Neuronal stem cell (in vitro differentiated cells): ENCODE results near the gene MCTP1.

Experiments
- DNase-seq: peaks from one replicate; pipeline ENCODE4 v3.0.0-alpha.2; 2013; ENCODE audit warnings: low spot score
- H2AFZ ChIP-seq: one replicate; pipeline ENCODE4 v1.6.1; 2013; ENCODE audit warnings: mild to moderate bottlenecking, low read length, inconsistent platforms
- H2AK5ac ChIP-seq: 2 replicates; pipeline ENCODE4 v1.6.1; 2013; ENCODE audit warnings: low read depth, mild to moderate bottlenecking, inconsistent platforms, low read length, moderate library complexity, mixed read lengths
- H2BK120ac ChIP-seq: 2 replicates; pipeline ENCODE4 v1.6.1; 2013; ENCODE audit warnings: low read depth, mild to moderate bottlenecking, inconsistent platforms, low read length, moderate library complexity, mixed read lengths
- H2BK12ac ChIP-seq: one replicate; pipeline ENCODE4 v1.6.1; 2013; ENCODE audit warnings: low read length, inconsistent platforms
- H2BK15ac ChIP-seq: 2 replicates; pipeline ENCODE4 v1.6.1; 2013; ENCODE audit warnings: mild to moderate bottlenecking, low read length, inconsistent platforms, mixed read lengths
- H2BK5ac ChIP-seq: one replicate; pipeline ENCODE4 v1.6.1; 2013; ENCODE audit warnings: inconsistent platforms, mild to moderate bottlenecking, low read length, moderate library complexity
- H3K14ac ChIP-seq: one replicate; pipeline ENCODE4 v1.6.1; 2013; ENCODE audit warnings: low read length, inconsistent platforms
- H3K18ac ChIP-seq: 2 replicates; pipeline ENCODE4 v1.6.1; 2013; ENCODE audit warnings: low read length, inconsistent platforms
- H3K23ac ChIP-seq: 2 replicates; pipeline ENCODE4 v1.6.1; 2013; ENCODE audit warnings: low read depth, mild to moderate bottlenecking, mixed read lengths, low read length, inconsistent platforms; ENCODE audit not compliant: poor library complexity
- H3K27ac ChIP-seq: replicated peaks from 3 replicates; pipeline ENCODE4 v1.5.1; 2013; ENCODE audit warnings: low read length, inconsistent platforms
- H3K27me3 ChIP-seq, 3 experiments: 2 replicates each; pipeline ENCODE4 v1.6.1; 2013; ENCODE audit warnings: low read length in 3 of 3, mild to moderate bottlenecking in 2 of 3, inconsistent platforms in 1 of 3, low read depth in 1 of 3, mixed read lengths in 1 of 3, moderate library complexity in 1 of 3; ENCODE audit not compliant: control insufficient read depth in 3 of 3, insufficient read depth in 3 of 3
- H3K36me3 ChIP-seq, 2 donors: replicated peaks in 1 of 2; 2 replicates each; pipeline ENCODE4 v1.6.1; 2013; ENCODE audit warnings: low read length in 2 of 2; ENCODE audit not compliant: control insufficient read depth in 2 of 2, insufficient read depth in 2 of 2
- H3K4ac ChIP-seq: 2 replicates; pipeline ENCODE4 v1.6.1; 2013; ENCODE audit warnings: inconsistent platforms, mild to moderate bottlenecking, low read length, moderate library complexity
- H3K4me1 ChIP-seq, 2 donors: 1 replicate in 1 of 2; 2 replicates in 1 of 2; pipeline ENCODE4 v1.6.1; 2013; ENCODE audit warnings: low read length in 2 of 2, low read depth in 1 of 2; ENCODE audit not compliant: control insufficient read depth in 2 of 2, insufficient read depth in 1 of 2
- H3K4me2 ChIP-seq: one replicate; pipeline ENCODE4 v1.6.1; 2013; ENCODE audit warnings: mild to moderate bottlenecking, low read length, inconsistent platforms; ENCODE audit not compliant: insufficient read depth, poor library complexity, severe bottlenecking
- H3K4me3 ChIP-seq, 2 donors: 2 replicates each; pipeline ENCODE4 v1.5.1; 2013; ENCODE audit warnings: low read length in 2 of 2, mild to moderate bottlenecking in 2 of 2, inconsistent platforms in 1 of 2, moderate library complexity in 1 of 2
- H3K79me1 ChIP-seq: one replicate; pipeline ENCODE4 v1.6.1; 2013; ENCODE audit warnings: low read depth, mild to moderate bottlenecking, inconsistent platforms, low read length, moderate library complexity
- H3K9ac ChIP-seq: one replicate; pipeline ENCODE4 v1.6.1; 2013; ENCODE audit warnings: mild to moderate bottlenecking, low read depth, low read length, inconsistent platforms; ENCODE audit not compliant: poor library complexity
- H3K9me3 ChIP-seq, 2 donors: replicated peaks in 1 of 2; 2 replicates each; pipeline versions ENCODE3 to v1.6.1; 2013; ENCODE audit warnings: low read length in 2 of 2, mild to moderate bottlenecking in 2 of 2, inconsistent platforms in 1 of 2, low read depth in 1 of 2, mixed read lengths in 1 of 2, moderate library complexity in 1 of 2; ENCODE audit not compliant: control insufficient read depth in 2 of 2, insufficient read depth in 1 of 2
- H4K8ac ChIP-seq: one replicate; pipeline ENCODE4 v1.6.1; 2013; ENCODE audit warnings: low read depth, mild to moderate bottlenecking, inconsistent platforms, low read length, moderate library complexity
- H4K91ac ChIP-seq: one replicate; pipeline ENCODE4 v1.6.1; 2013; ENCODE audit warnings: low read length, low read depth, mild to moderate bottlenecking, inconsistent platforms; ENCODE audit not compliant: poor library complexity
- WGBS, 2 donors: extraction: QIAGEN DNeasy Blood & Tissue Kit; methylation state at CpG; one replicate each; pipeline ENCODE4 v1.1.7; 2013; ENCODE audit warnings: missing lambda C conversion rate in 2 of 2, mixed read lengths in 1 of 2; ENCODE audit not compliant: insufficient read length in 2 of 2, insufficient replicate concordance in 1 of 2; ENCODE audit errors: extremely low coverage in 2 of 2; 5-methylcytosine and 5-hydroxymethylcytosine counted together

Gene MCTP1

GRCh38 chr5:94674490-94675382, 610.2 kb downstream of the MCTP1 start:
- H3K27me3 ChIP-seq, result no peaks in the 10 kb centered on the region
- no CpG with 5 or more reads among the region's 1 CpG for WGBS, 2 donors
- no peak overlapping the region for H2AK5ac ChIP-seq
- no peak overlapping the region for H2AFZ ChIP-seq
- no peak overlapping the region for H3K18ac ChIP-seq
- H3K79me1 ChIP-seq, result no peaks in the 10 kb centered on the region
- no peak overlapping the region for H2BK120ac ChIP-seq
- H3K4ac ChIP-seq, result no peak overlapping the region
- no peak overlapping the region for H4K91ac ChIP-seq
- H3K4me1 ChIP-seq, result no peaks in the 10 kb centered on the region
- no peak overlapping the region for H3K4me2 ChIP-seq
- H3K14ac ChIP-seq, result no peak overlapping the region
- no peaks in the 10 kb centered on the region for H3K9me3 ChIP-seq
- H2BK5ac ChIP-seq, result no peak overlapping the region
- no peak for DNase-seq
- no peak overlapping the region for H3K4me3 ChIP-seq
- H2BK15ac ChIP-seq, result no peak overlapping the region
- no peak overlapping the region for H2BK12ac ChIP-seq
- H3K9ac ChIP-seq, result no peak overlapping the region
- no peak overlapping the region for H4K8ac ChIP-seq
- peaks cover 0 to 67% of the 10 kb centered on the region in 2 donors for H3K36me3 ChIP-seq
- no peak overlapping the region for H3K27ac ChIP-seq
- no peak overlapping the region for H3K23ac ChIP-seq

GRCh38 chr5:94672746-94673145, 612.1 kb downstream of the MCTP1 start:
- Histone ChIP-seq H2BK5ac (no peak overlapping the region), H3K27me3 (no peaks in the 10 kb centered on the region), H3K18ac (no peak overlapping the region), H3K23ac (no peak overlapping the region), H4K8ac (no peak overlapping the region), H3K4me3 (no peak overlapping the region), H2AFZ (no peak overlapping the region), H3K79me1 (no peaks in the 10 kb centered on the region), H2BK120ac (no peak overlapping the region), H2BK15ac (no peak overlapping the region), H3K36me3 (peaks cover 0 to 72% of the 10 kb centered on the region in 2 donors), H3K4ac (no peak overlapping the region), H2BK12ac (no peak overlapping the region), H3K4me2 (no peak overlapping the region), H3K27ac (no peak overlapping the region), H3K4me1 (no peaks in the 10 kb centered on the region), H2AK5ac (no peak overlapping the region), H3K9ac (no peak overlapping the region), H3K9me3 (no peaks in the 10 kb centered on the region), H4K91ac (no peak overlapping the region), H3K14ac (no peak overlapping the region)
- DNase-seq, result no peak
- no CpG with 5 or more reads among the region's 1 CpG for WGBS, 2 donors

GRCh38 chr5:94670726-94671125, 614.2 kb downstream of the MCTP1 start:
- no peak overlapping the region for H3K9ac ChIP-seq
- H3K18ac ChIP-seq, result no peak overlapping the region
- no peak overlapping the region for H3K4me2 ChIP-seq
- no peak overlapping the region for H3K4me3 ChIP-seq
- H4K91ac ChIP-seq, result no peak overlapping the region
- H2BK120ac ChIP-seq, result no peak overlapping the region
- H3K27ac ChIP-seq, result no peak overlapping the region
- H3K4me1 ChIP-seq, result no peaks in the 10 kb centered on the region
- H3K36me3 ChIP-seq, result peaks cover 0 to 78% of the 10 kb centered on the region in 2 donors
- no peak overlapping the region for H4K8ac ChIP-seq
- H2BK15ac ChIP-seq, result no peak overlapping the region
- no peak overlapping the region for H2AK5ac ChIP-seq
- H2BK5ac ChIP-seq, result no peak overlapping the region
- no peak for DNase-seq
- no peak overlapping the region for H3K23ac ChIP-seq
- no peak overlapping the region for H2BK12ac ChIP-seq
- H3K79me1 ChIP-seq, result no peaks in the 10 kb centered on the region
- H3K14ac ChIP-seq, result no peak overlapping the region
- H3K9me3 ChIP-seq, result no peaks in the 10 kb centered on the region
- no peak overlapping the region for H3K4ac ChIP-seq
- no peak overlapping the region for H2AFZ ChIP-seq
- H3K27me3 ChIP-seq, result no peaks in the 10 kb centered on the region
- WGBS, 2 donors, result no CpG with 5 or more reads among the region's 1 CpG

- Histone ChIP-seq H2BK15ac (no peak overlapping the region), H3K4me3 (no peak overlapping the region), H2BK120ac (no peak overlapping the region), H3K4ac (no peak overlapping the region), H3K9ac (no peak overlapping the region), H3K4me1 (no peaks in the 10 kb centered on the region), H2AFZ (no peak overlapping the region), H3K27me3 (no peaks in the 10 kb centered on the region), H3K36me3 (peaks cover 0 to 89% of the 10 kb centered on the region in 2 donors), H3K9me3 (no peaks in the 10 kb centered on the region), H2AK5ac (no peak overlapping the region), H3K4me2 (no peak overlapping the region), H3K18ac (no peak overlapping the region), H3K14ac (no peak overlapping the region), H3K27ac (no peak overlapping the region), H2BK12ac (no peak overlapping the region), H2BK5ac (no peak overlapping the region), H3K79me1 (no peaks in the 10 kb centered on the region), H3K23ac (no peak overlapping the region), H4K91ac (no peak overlapping the region), H4K8ac (no peak overlapping the region)
- WGBS, 2 donors, result no CpG with 5 or more reads among the region's 3 CpGs
- no peak for DNase-seq
These were observed 617.0 kb downstream of the MCTP1 start for GRCh38 chr5:94667937-94668336.
